IMR-90 (cell line): Measurements from ENCODE around the gene EIF4G3. TPM values are rescaled to one million over a fixed set of nuclear protein-coding genes. Genes with fewer than 3 reads are reported as not detected.

Experiments
- ATAC-seq: fragments of 200-7000 bp; cut with Tn5 transposase; 2 replicates; pipeline ENCODE4 v1.9.1; 2020; ENCODE audit warnings: low read depth, mild to moderate bottlenecking, moderate library complexity
- BruUV-seq: library from RNA; stranded (reverse); fragments of 400-500 nt; replicated peaks from 2 replicates; lab custom pipeline; 2021; lab: Mats Ljungman, UMichigan
- CTCF ChIA-PET: fragments of 300-600 bp; formaldehyde crosslinking; extraction: SDS; loops from one replicate; lab custom pipeline; 2021; ENCODE audit warnings: antibody characterized with exemption; lab: Yijun Ruan, JAX
- POLR2A ChIA-PET: fragments of 300-600 bp; sonication (Branson Sonifier 250); formaldehyde crosslinking; loops from one replicate; lab custom pipeline; 2022; ENCODE audit warnings: antibody characterized with exemption; ENCODE audit not compliant: unreplicated experiment; lab: Charles Lee
- DNase-seq: peaks from one replicate; pipeline ENCODE4 v3.0.0; 2013
- H2AFZ ChIP-seq: replicated peaks from 2 replicates; pipeline ENCODE3; 2013; ENCODE audit warnings: low read length, mild to moderate bottlenecking; ENCODE audit not compliant: poor library complexity
- H2AK5ac ChIP-seq: 2 replicates; pipeline ENCODE4 v1.6.1; 2013; ENCODE audit warnings: low read depth, low read length, inconsistent platforms
- H2AK9ac ChIP-seq: replicated peaks from 2 replicates; pipeline ENCODE3; 2013; ENCODE audit warnings: mild to moderate bottlenecking, low read depth, low read length, moderate library complexity; ENCODE audit not compliant: poor library complexity
- H2BK120ac ChIP-seq: 2 replicates; pipeline ENCODE4 v1.6.1; 2013; ENCODE audit warnings: low read depth, low read length, inconsistent platforms
- H2BK15ac ChIP-seq: 3 replicates; pipeline ENCODE4 v1.6.1; 2013; ENCODE audit warnings: low read depth, low read length, inconsistent platforms
- H2BK20ac ChIP-seq: 2 replicates; pipeline ENCODE4 v1.6.1; 2013; ENCODE audit warnings: low read depth, mild to moderate bottlenecking, inconsistent platforms, low read length, moderate library complexity
- H2BK5ac ChIP-seq: 2 replicates; pipeline ENCODE4 v1.6.1; 2013; ENCODE audit warnings: mild to moderate bottlenecking, low read depth, low read length, inconsistent platforms; ENCODE audit not compliant: poor library complexity, severe bottlenecking
- H3K14ac ChIP-seq: replicated peaks from 2 replicates; pipeline ENCODE4 v1.6.1; 2013; ENCODE audit warnings: low read depth, low read length, inconsistent platforms
- H3K18ac ChIP-seq: 2 replicates; pipeline ENCODE4 v1.6.1; 2013; ENCODE audit warnings: low read depth, low read length, control low read depth
- H3K23ac ChIP-seq: 2 replicates; pipeline ENCODE4 v1.6.1; 2013; ENCODE audit warnings: low read depth, low read length, inconsistent platforms
- H3K27ac ChIP-seq: 2 replicates; pipeline ENCODE4 v1.5.1; 2013; ENCODE audit warnings: mild to moderate bottlenecking, control low read depth, low read length; ENCODE audit not compliant: insufficient read depth
- H3K27me3 ChIP-seq: 2 replicates; pipeline ENCODE4 v1.6.1; 2013; ENCODE audit warnings: low read length; ENCODE audit not compliant: control insufficient read depth, insufficient read depth
- H3K36me3 ChIP-seq: 2 replicates; pipeline ENCODE4 v1.6.1; 2013; ENCODE audit warnings: low read length, mixed read lengths; ENCODE audit not compliant: control insufficient read depth, insufficient read depth
- H3K4ac ChIP-seq: 2 replicates; pipeline ENCODE4 v1.6.1; 2013; ENCODE audit warnings: low read depth, low read length, inconsistent platforms
- H3K4me1 ChIP-seq: 2 replicates; pipeline ENCODE4 v1.6.1; 2013; ENCODE audit warnings: low read length, mixed read lengths; ENCODE audit not compliant: control insufficient read depth, insufficient read depth
- H3K4me2 ChIP-seq: 2 replicates; pipeline ENCODE4 v1.6.1; 2013; ENCODE audit warnings: low read depth, mild to moderate bottlenecking, control low read depth, low read length, moderate library complexity
- H3K4me3 ChIP-seq: 2 replicates; pipeline ENCODE4 v1.5.1; 2013; ENCODE audit warnings: low read depth, mild to moderate bottlenecking, control low read depth, low read length, moderate library complexity; ENCODE audit not compliant: insufficient read depth
- H3K56ac ChIP-seq: 2 replicates; pipeline ENCODE4 v1.6.1; 2013; ENCODE audit warnings: low read length, inconsistent platforms; ENCODE audit not compliant: insufficient read depth; ENCODE audit errors: extremely low read depth
- H3K79me1 ChIP-seq, 2 experiments: 2 replicates each; pipeline ENCODE4 v1.6.1; 2013; ENCODE audit warnings: low read length in 2 of 2, inconsistent platforms in 1 of 2, low read depth in 1 of 2
- H3K9ac ChIP-seq: 2 replicates; pipeline ENCODE4 v1.6.1; 2013; ENCODE audit warnings: low read depth, low read length, control low read depth
- H3K9me1 ChIP-seq: 2 replicates; pipeline ENCODE4 v1.6.1; 2013; ENCODE audit warnings: low read length, inconsistent platforms; ENCODE audit not compliant: insufficient read depth
- H3K9me3 ChIP-seq: 2 replicates; pipeline ENCODE4 v1.6.1; 2013; ENCODE audit warnings: low read length; ENCODE audit not compliant: control insufficient read depth, insufficient read depth
- H4K20me1 ChIP-seq: 2 replicates; pipeline ENCODE4 v1.6.1; 2013; ENCODE audit warnings: low read length, inconsistent platforms; ENCODE audit not compliant: insufficient read depth
- H4K5ac ChIP-seq: 2 replicates; pipeline ENCODE4 v1.6.1; 2013; ENCODE audit warnings: mild to moderate bottlenecking, low read depth, low read length, control low read depth
- H4K8ac ChIP-seq, 2 experiments: 2 replicates each; pipeline ENCODE4 v1.6.1; 2013; ENCODE audit warnings: low read depth in 2 of 2, low read length in 2 of 2, control low read depth in 1 of 2, inconsistent platforms in 1 of 2
- H4K91ac ChIP-seq: 2 replicates; pipeline ENCODE4 v1.6.1; 2013; ENCODE audit warnings: low read depth, low read length, inconsistent platforms; ENCODE audit not compliant: insufficient read depth
- BHLHE40 ChIP-seq: fragments of 150-350 bp; IDR thresholded peaks from 2 replicates; pipeline ENCODE4 v1.6.1; 2016; ENCODE audit warnings: mild to moderate bottlenecking, low read depth, low read length
- CHD1 ChIP-seq: IDR thresholded peaks from 2 replicates; pipeline ENCODE4 v1.6.1; 2012; ENCODE audit warnings: low read depth, low read length, improper control_type of control experiment
- FOS ChIP-seq: fragments of 150-350 bp; IDR thresholded peaks from 2 replicates; pipeline ENCODE4 v1.6.1; 2016; ENCODE audit warnings: low read depth, low read length
- MAFK ChIP-seq: IDR thresholded peaks from 2 replicates; pipeline ENCODE4 v1.6.1; 2012; ENCODE audit warnings: low read depth, low read length, improper control_type of control experiment
- NFE2L2 ChIP-seq: fragments of 150-350 bp; IDR thresholded peaks from 2 replicates; pipeline ENCODE4 v1.6.1; 2016; ENCODE audit warnings: low read depth, mild to moderate bottlenecking, low read length
- POLR2A ChIP-seq: IDR thresholded peaks from 2 replicates; pipeline ENCODE4 v1.6.1; 2012; ENCODE audit warnings: mild to moderate bottlenecking, low read depth, low read length
- RCOR1 ChIP-seq: IDR thresholded peaks from 2 replicates; pipeline ENCODE4 v1.6.1; 2012; ENCODE audit warnings: mild to moderate bottlenecking, low read length, improper control_type of control experiment; ENCODE audit not compliant: insufficient replicate concordance
- RFX5 ChIP-seq: IDR thresholded peaks from 2 replicates; pipeline ENCODE4 v1.8.0; 2012; ENCODE audit warnings: low read depth, mild to moderate bottlenecking, low read length, moderate library complexity
- WGBS, 2 experiments: methylation state at CpG; one replicate each; pipeline versions ENCODE4 v1.1.5 to v1.1.7; 2013; ENCODE audit warnings: missing lambda C conversion rate in 2 of 2; ENCODE audit not compliant: insufficient read length in 1 of 2; ENCODE audit errors: extremely low coverage in 2 of 2; 5-methylcytosine and 5-hydroxymethylcytosine counted together
- dilution Hi-C: fragments of 300-500 bp; cut with HindIII; formaldehyde crosslinking; loops from one replicate; pipeline ENCODE4 v1.14.3; 2018; ENCODE audit warnings: low sequenced_read_pairs; ENCODE audit not compliant: unreplicated experiment
- in situ Hi-C: fragments of 300-500 bp; cut with MboI; formaldehyde crosslinking; loops from 3 replicates; pipeline ENCODE4 v1.14.3; 2019; ENCODE audit warnings: low sequenced_read_pairs, inconsistent platforms, mixed read lengths
- intact Hi-C: fragments of 100-400 bp; cut with micrococcal nuclease; formaldehyde crosslinking; loops from 2 replicates; pipeline ENCODE4 v1.10.0; 2022
- polyA plus RNA-seq, 3 experiments: library from polyadenylated mRNA; depleted of rRNA; stranded (reverse); fragments of >200 nt; gene quantifications; 2 replicates each; pipeline ENCODE4 v1.2.3, GENCODE V29; 2012; ENCODE audit warnings: low replicate concordance in 1 of 3
- total RNA-seq: library from RNA; depleted of rRNA; stranded (reverse); fragments of >200 nt; gene quantifications from 2 replicates; pipeline ENCODE4 v1.2.3, GENCODE V29; 2012
- TF ChIP-seq, protein P1 (sequence below): conservative IDR thresholded peaks from 2 replicates; pipeline ENCODE4 v1.5.1; 2012; ENCODE audit warnings: mild to moderate bottlenecking, low read depth, low read length, improper control_type of control experiment
- TF ChIP-seq, protein P2 (sequence below): fragments of 150-350 bp; IDR thresholded peaks from 2 replicates; pipeline ENCODE4 v1.6.1; 2016; ENCODE audit warnings: low read depth, mild to moderate bottlenecking, low read length, moderate library complexity, borderline replicate concordance

The EIF4G3 gene
- total and polyA plus RNA-seq, 2 of the 4 experiments (the other 2 are of a cell fraction) = 25.8 to 49.2 TPM

DNA sequence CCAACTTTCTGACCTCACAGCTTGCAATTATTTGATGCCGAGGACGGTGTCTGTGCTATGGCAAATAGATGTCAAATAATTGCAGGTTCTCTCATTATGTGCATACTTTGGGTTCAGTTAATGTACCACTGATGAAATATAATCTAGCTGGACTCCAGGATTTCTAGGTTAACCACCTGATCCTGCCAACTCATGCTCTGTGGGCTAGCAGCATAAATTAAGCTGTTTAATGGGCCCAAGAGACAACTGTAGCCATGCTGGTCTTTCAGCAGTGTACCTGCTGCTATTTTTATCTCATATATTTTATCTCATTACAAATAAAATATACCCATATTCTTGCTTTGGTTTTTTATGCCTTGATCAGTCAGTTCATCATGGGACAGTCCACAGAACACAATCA is 346.3 kb downstream of the EIF4G3 start:
- Histone ChIP-seq H2AK5ac (no peak overlapping the region), H3K4me3 (no peak overlapping the region), H3K23ac (no peak overlapping the region), H3K36me3 (peaks cover 5% of the 10 kb centered on the region), H3K9ac (no peak overlapping the region), H3K9me1 (peaks cover 6% of the 10 kb centered on the region), H3K18ac (no peak overlapping the region; the same call in 1 of the 2 replicates), H3K79me1 (peaks cover 14 to 22% of the 10 kb centered on the region in 2 experiments; a peak in 3 of 4 replicates), H3K4ac (no peak overlapping the region), H3K9me3 (no peaks in the 10 kb centered on the region), H2BK20ac (no peak overlapping the region), H3K4me1 (peaks cover 12% of the 10 kb centered on the region), H4K91ac (no peak overlapping the region), H2AK9ac (no peak overlapping the region), H2BK5ac (no peak overlapping the region), H3K4me2 (no peak overlapping the region), H3K27ac (no peak overlapping the region), H3K27me3 (no peaks in the 10 kb centered on the region), H2AFZ (no peak overlapping the region), H4K5ac (no peak overlapping the region), H3K14ac (no peak overlapping the region), H2BK15ac (no peak overlapping the region), H4K20me1 (no peaks in the 10 kb centered on the region), H2BK120ac (no peak overlapping the region), H3K56ac (no peak overlapping the region), H4K8ac (no peak overlapping the region)
- dilution Hi-C loops (no loop called here), intact Hi-C loops (no loop called here), in situ Hi-C loops (no loop called here)
- WGBS, 2 experiments = no CpG with 5 or more reads among the region's 2 CpGs
- no TSS peak for BruUV-seq
- no peak for DNase-seq
- POLR2A ChIA-PET = no interaction called here
- CTCF ChIA-PET = interaction anchor here (0.7 to 0.8 kb wide), 2 partner anchors 364 to 365 kb away, joined by 3 read pairs; no protein-coding TSS in a partner anchor
- TF ChIP-seq, protein P1, sequence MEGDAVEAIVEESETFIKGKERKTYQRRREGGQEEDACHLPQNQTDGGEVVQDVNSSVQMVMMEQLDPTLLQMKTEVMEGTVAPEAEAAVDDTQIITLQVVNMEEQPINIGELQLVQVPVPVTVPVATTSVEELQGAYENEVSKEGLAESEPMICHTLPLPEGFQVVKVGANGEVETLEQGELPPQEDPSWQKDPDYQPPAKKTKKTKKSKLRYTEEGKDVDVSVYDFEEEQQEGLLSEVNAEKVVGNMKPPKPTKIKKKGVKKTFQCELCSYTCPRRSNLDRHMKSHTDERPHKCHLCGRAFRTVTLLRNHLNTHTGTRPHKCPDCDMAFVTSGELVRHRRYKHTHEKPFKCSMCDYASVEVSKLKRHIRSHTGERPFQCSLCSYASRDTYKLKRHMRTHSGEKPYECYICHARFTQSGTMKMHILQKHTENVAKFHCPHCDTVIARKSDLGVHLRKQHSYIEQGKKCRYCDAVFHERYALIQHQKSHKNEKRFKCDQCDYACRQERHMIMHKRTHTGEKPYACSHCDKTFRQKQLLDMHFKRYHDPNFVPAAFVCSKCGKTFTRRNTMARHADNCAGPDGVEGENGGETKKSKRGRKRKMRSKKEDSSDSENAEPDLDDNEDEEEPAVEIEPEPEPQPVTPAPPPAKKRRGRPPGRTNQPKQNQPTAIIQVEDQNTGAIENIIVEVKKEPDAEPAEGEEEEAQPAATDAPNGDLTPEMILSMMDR = no peak
- TF ChIP-seq RCOR1 = no peak
- TF ChIP-seq RFX5 = no peak
- TF ChIP-seq BHLHE40 = no peak
- no peak for TF ChIP-seq POLR2A
- TF ChIP-seq CHD1 = no peak
- no peak for TF ChIP-seq MAFK
- TF ChIP-seq NFE2L2 = no peak
- TF ChIP-seq FOS = no peak
- TF ChIP-seq, protein P2, sequence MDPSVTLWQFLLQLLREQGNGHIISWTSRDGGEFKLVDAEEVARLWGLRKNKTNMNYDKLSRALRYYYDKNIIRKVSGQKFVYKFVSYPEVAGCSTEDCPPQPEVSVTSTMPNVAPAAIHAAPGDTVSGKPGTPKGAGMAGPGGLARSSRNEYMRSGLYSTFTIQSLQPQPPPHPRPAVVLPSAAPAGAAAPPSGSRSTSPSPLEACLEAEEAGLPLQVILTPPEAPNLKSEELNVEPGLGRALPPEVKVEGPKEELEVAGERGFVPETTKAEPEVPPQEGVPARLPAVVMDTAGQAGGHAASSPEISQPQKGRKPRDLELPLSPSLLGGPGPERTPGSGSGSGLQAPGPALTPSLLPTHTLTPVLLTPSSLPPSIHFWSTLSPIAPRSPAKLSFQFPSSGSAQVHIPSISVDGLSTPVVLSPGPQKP = no peak
- no peak for ATAC-seq
